ENCODE data around the gene GIPC1. TPM values are rescaled to one million over a fixed set of nuclear protein-coding genes. Genes with fewer than 3 reads are reported as not detected.

The GIPC1 gene
- total and polyA plus RNA-seq, 9 of the 15 experiments (the other 6 are each of a cell fraction or from before 2014, with no cell fraction given) = 0.49 to 54.7 (median 24.8) TPM

GRCh38 chr19:14475251-14476073 lies 20.5 kb downstream of the GIPC1 start, which contains the start of gene PTGER1 (continued):
- TF ChIP-seq RB1 (IDR thresholded peaks at IDR 0.05; ENCODE audit: low read depth) (peak; percentile 86; the same call in 1 of the 2 replicates), FOS (IDR thresholded peaks at IDR 0.05; ENCODE audit: extremely low read depth, insufficient read length) (no peak), CTBP1 (IDR thresholded peaks at IDR 0.05; ENCODE audit: borderline replicate concordance) (peak; percentile 44; the same call in 1 of the 2 replicates), HDAC2 (IDR thresholded peaks at IDR 0.05) (0 out of 2 replicates have a peak, but pooled peaks have one; percentile 23), CTCF (IDR thresholded peaks at IDR 0.05 in 2 of 3, conservative IDR thresholded peaks at IDR 0.05 in 1 of 3; ENCODE audit: insufficient read depth in 2 of 3, low read depth in 1 of 3, low read length in 3 of 3) (peak in 2 of 3 experiments; percentile 62 to 75; a peak in 5 of 6 replicates)

GRCh38 chr19:14474827-14475226 lies 21.1 kb downstream of the GIPC1 start:
- DNase-seq (ENCODE audit: extremely low read depth in 1 of 4, low spot score in 3 of 4) = peak in 1 of 4 experiments; percentile 5
- in situ Hi-C loops (cut with MboI) = loop anchor here (5.0 kb wide), 1 partner anchor 278 kb away; no protein-coding TSS in a partner anchor
- FAIRE-seq = peak; percentile 11
- WGBS (ENCODE audit: insufficient coverage, low coverage, missing lambda C conversion rate) = 51% methylated on average over 9 of the region's 12 CpGs
- Histone ChIP-seq H3K4me2 (ENCODE audit: insufficient read depth, low read length) (peak overlapping the region; percentile 67), H3K27ac (ENCODE audit: extremely low read depth, low read depth, low read length) (no peak overlapping the region), H2AFZ (ENCODE audit: low read depth, low read length) (peak overlapping the region; percentile 78), H3K36me3 (ENCODE audit: control insufficient read depth, insufficient read depth, low read length) (peaks cover 31% of the 10 kb centered on the region; the same call in 2 of the 3 replicates), H3K4me1 (replicated peaks in 1 of 2; ENCODE audit: control insufficient read depth in 2 of 2, insufficient read depth in 2 of 2, low read length in 2 of 2) (peaks cover 12 to 76% of the 10 kb centered on the region in 2 experiments), H3K9me1 (ENCODE audit: control insufficient read depth, insufficient read depth, low read length) (no peaks in the 10 kb centered on the region), H4K20me1 (replicated peaks; ENCODE audit: control insufficient read depth, insufficient read depth, low read length) (no peaks in the 10 kb centered on the region), H3K27me3 (ENCODE audit: control insufficient read depth in 2 of 2, insufficient read depth in 2 of 2, low read length in 2 of 2) (no peaks in the 10 kb centered on the region), H3K9me3 (replicated peaks; ENCODE audit: control insufficient read depth, insufficient read depth, low read depth, low read length) (no peaks in the 10 kb centered on the region), H3K4me3 (peak overlapping the region; percentile 26; the same call in 1 of the 2 replicates), H3K9ac (ENCODE audit: insufficient read depth in 1 of 2, low read depth in 2 of 2, low read length in 2 of 2) (peak overlapping the region; percentile 3 to 87; a peak in 3 of 4 replicates), H3K79me2 (ENCODE audit: control insufficient read depth, insufficient read depth, low read length) (no peaks in the 10 kb centered on the region)
- CTCF ChIA-PET (ENCODE audit: low intra/inter-chr PET ratio) = no interaction called here
- intact Hi-C loops (cut with micrococcal nuclease) = no loop called here
- POLR2A ChIA-PET = no interaction called here
- ATAC-seq = peak; percentile 9
- no TSS peak for BruUV-seq (replicated peaks)
- TF ChIP-seq SREBF2 (CRISPR knock-in tag; IDR thresholded peaks at IDR 0.05) (no peak), KLF10 (CRISPR knock-in tag; IDR thresholded peaks at IDR 0.05) (no peak), ZNF76 (CRISPR knock-in tag; IDR thresholded peaks at IDR 0.05; ENCODE audit: borderline replicate concordance) (no peak), ZNF24 (IDR thresholded peaks at IDR 0.05) (no peak), PKNOX1 (IDR thresholded peaks at IDR 0.05) (no peak), MXI1 (IDR thresholded peaks at IDR 0.05; ENCODE audit: low read depth, low read length) (no peak), EHMT2 (IDR thresholded peaks at IDR 0.05) (no peak), SNAPC5 (CRISPR knock-in tag; IDR thresholded peaks at IDR 0.05) (no peak), ZKSCAN1 (IDR thresholded peaks at IDR 0.05; ENCODE audit: low read depth, low read length) (no peak), ZNF512 (tag; IDR thresholded peaks at IDR 0.05) (no peak), PHTF2 (CRISPR knock-in tag; IDR thresholded peaks at IDR 0.05) (no peak)

Measured in K562 (cell line).